Pancreas (tissue), 10 donors: ENCODE results near the gene SLC29A3. TPM values are rescaled to one million over a fixed set of nuclear protein-coding genes. Genes with fewer than 3 reads are reported as not detected.
A peak's percentile ranks its signal among the peaks of the same experiment; 100 is the strongest.

Experiments
- ATAC-seq, 4 donors: fragments of 200-7000 bp; cut with Tn5 transposase; one replicate each; pipeline versions ENCODE4 v1.8.0 to v1.9.1; 2020; ENCODE audit warnings: mild to moderate bottlenecking in 4 of 4, moderate library complexity in 4 of 4
- DNase-seq, 6 donors: peaks; one replicate each; pipeline ENCODE4 v3.0.0-alpha.2; 2020
- FAIRE-seq: peaks from 2 replicates; lab custom pipeline; 2012; peaks lifted over from hg19 to GRCh38; lab: Jason Lieb, UNC
- H3K27ac ChIP-seq, 4 donors: fragments of 200-600 bp; sonication (generic); 1 replicate in 3 of 4; 2 replicates in 1 of 4; pipeline versions ENCODE4 v1.5.0 to v1.8.0; 2020
- H3K27me3 ChIP-seq, 4 donors: fragments of 200-600 bp; one replicate each; pipeline ENCODE4 v1.8.0; 2021
- H3K36me3 ChIP-seq, 3 donors: fragments of 200-600 bp; sonication (generic) in 1 of 3; one replicate each; pipeline versions ENCODE4 v1.5.0 to v1.8.0; 2020 to 2021
- H3K4me1 ChIP-seq, 3 donors: fragments of 200-600 bp; one replicate each; pipeline ENCODE4 v1.8.0; 2021
- H3K4me3 ChIP-seq, 4 donors: fragments of 200-600 bp; sonication (generic) in 2 of 4; one replicate each; pipeline versions ENCODE4 v1.5.0 to v1.8.0; 2020 to 2021
- H3K9me3 ChIP-seq, 4 donors: fragments of 200-600 bp; one replicate each; pipeline ENCODE4 v1.8.0; 2021
- CTCF ChIP-seq, 4 donors: fragments of 200-600 bp; sonication (generic) in 3 of 4; IDR thresholded peaks; one replicate each; pipeline versions ENCODE4 v1.5.0 to v1.8.0; 2021; ENCODE audit warnings: antibody characterized with exemption in 4 of 4
- WGBS, 2 donors: extraction: QIAGEN DNeasy Blood & Tissue Kit; methylation state at CpG; one replicate each; pipeline ENCODE4 v1.1.7; 2013; 5-methylcytosine and 5-hydroxymethylcytosine counted together
- intact Hi-C, 3 donors: fragments of 100-400 bp; cut with DNase I; formaldehyde crosslinking; loops; one replicate each; pipeline versions ENCODE4 v1.11.1 to v1.14.2; 2022
- polyA plus RNA-seq, 2 donors: library from polyadenylated mRNA; stranded (reverse); fragments of 200-250 nt; gene quantifications; one replicate each; pipeline ENCODE4 v1.2.3, GENCODE V29; 2013
- total RNA-seq, 6 donors: library from RNA; stranded (reverse); fragmentation: NEBNext Ultra II Directional in 4 of 6; extraction: Animal tissue kit (Norgen Biotek cat#: 25700) in 4 of 6; gene quantifications; one replicate each; pipeline versions ENCODE4 v1.2.1 to v1.2.4, GENCODE V29; 2021 to 2023
- donor health status: healthy with polysubstance abuse.
- donor health status: DM: no; HTN: no; CAD: no; lungs with moderate emphysema.
- donor health status: DM: no; HTN: no; CAD: no.
- donor health status: control.
- donor health status: control.
- donor health status: Bipolar disorder and iron deficiency.
- donor health status: DM: yes; HTN: yes; CAD: no.
- donor health status: DM: no; HTN: no; CAD: no.
- donor health status: DM: no; HTN: no; CAD: no.
- donor health status: DM: yes; HTN: yes; CAD: no.

SLC29A3 gene
- total and polyA plus RNA-seq, 8 donors, result 2.2 to 7.0 (median 3.2) TPM

GRCh38 chr10:71277914-71278665, 41.0 kb upstream of the SLC29A3 start:
- DNase-seq (peak in 1 of 6 donors; percentile 21), ATAC-seq (no peak), FAIRE-seq (no peak)
- Histone ChIP-seq H3K27me3 (no peaks in the 10 kb centered on the region), H3K9me3 (no peaks in the 10 kb centered on the region), H3K4me1 (no peaks in the 10 kb centered on the region), H3K36me3 (no peaks in the 10 kb centered on the region), H3K27ac (no peak overlapping the region), H3K4me3 (no peak overlapping the region)
- TF ChIP-seq CTCF (IDR thresholded peaks at IDR 0.05), result no peak
- intact Hi-C loops, result loop anchor here in 1 of 3 donors (5.0 kb wide), 1 partner anchor 371 kb away; no protein-coding TSS in a partner anchor
- WGBS, 2 donors, result 84% methylated on average over 11 of the region's 11 CpGs

GRCh38 chr10:71278691-71279588, 40.1 kb upstream of the SLC29A3 start:
- no peaks in the 10 kb centered on the region for H3K27me3 ChIP-seq
- no peak for TF ChIP-seq CTCF (IDR thresholded peaks at IDR 0.05)
- peak in 2 of 4 donors; percentile 45 to 56 for ATAC-seq

GRCh38 chr10:71279590-71280170, 39.4 kb upstream of the SLC29A3 start:
- H3K4me3 ChIP-seq, result no peak overlapping the region
- no peak overlapping the region for H3K27ac ChIP-seq
- DNase-seq, result peak in 1 of 6 donors; percentile 41
- no peaks in the 10 kb centered on the region for H3K4me1 ChIP-seq
- no peaks in the 10 kb centered on the region for H3K27me3 ChIP-seq
- no peak for ATAC-seq
- WGBS, 2 donors, result 85 to 86% methylated on average over 22 of the region's 22 CpGs
- no peak for TF ChIP-seq CTCF (IDR thresholded peaks at IDR 0.05)
- H3K36me3 ChIP-seq, result no peaks in the 10 kb centered on the region
- H3K9me3 ChIP-seq, result no peaks in the 10 kb centered on the region
- intact Hi-C loops, result loop anchor here in 1 of 3 donors (5.0 kb wide), 2 partner anchors 352 to 372 kb away; no protein-coding TSS in a partner anchor
- no peak for FAIRE-seq

More at GRCh38 chr10:71278691-71279588, 40.1 kb upstream of the SLC29A3 start:
- no peak overlapping the region for H3K4me3 ChIP-seq
- FAIRE-seq (no peak), DNase-seq (peak in 1 of 6 donors; percentile 54)
- WGBS, 2 donors, result 76 to 77% methylated on average over 19 of the region's 19 CpGs
- no peaks in the 10 kb centered on the region for H3K4me1 ChIP-seq
- no peak overlapping the region for H3K27ac ChIP-seq
- no peaks in the 10 kb centered on the region for H3K36me3 ChIP-seq
- H3K9me3 ChIP-seq, result no peaks in the 10 kb centered on the region
- intact Hi-C loops, result loop anchor here in 1 of 3 donors (5.0 kb wide), 1 partner anchor 372 kb away; no protein-coding TSS in a partner anchor

- Histone ChIP-seq H3K4me3 (no peak overlapping the region), H3K9me3 (no peaks in the 10 kb centered on the region), H3K4me1 (no peaks in the 10 kb centered on the region), H3K36me3 (no peaks in the 10 kb centered on the region), H3K27me3 (no peaks in the 10 kb centered on the region), H3K27ac (no peak overlapping the region)
- intact Hi-C loops, result loop anchor here in 1 of 3 donors (5.0 kb wide), 1 partner anchor 353 kb away; no protein-coding TSS in a partner anchor
- FAIRE-seq (no peak), DNase-seq (no peak), ATAC-seq (no peak)
- 72 to 79% methylated on average over 5 of the region's 5 CpGs for WGBS, 2 donors
- no peak for TF ChIP-seq CTCF (IDR thresholded peaks at IDR 0.05)
These were observed 38.8 kb upstream of the SLC29A3 start for GRCh38 chr10:71280216-71280615.
